Activated CD8-positive, alpha-beta T cell treated with anti-CD3 and anti-CD28 coated beads, Interleukin-2, amount 10 ng/mL, durations not matched to agents 7 days and 5 days (primary cell): Measurements from ENCODE around the gene ELMO1. TPM values are rescaled to one million over a fixed set of nuclear protein-coding genes. Genes with fewer than 3 reads are reported as not detected.
"Not testable (repeated sequence)": the region's sequence is repeated elsewhere in the genome, so short reads cannot be mapped to it uniquely, and the experiment has no call there.

Experiments
- ATAC-seq: fragments of 150-1000 bp; cut with Tn5 transposase; one replicate; pipeline ENCODE4 v1.10.0; 2021; ENCODE audit warnings: moderate library complexity
- CTCF ChIA-PET: fragments of 350-600 bp; sonication (Branson Sonifier 250); formaldehyde crosslinking; loops from one replicate; lab custom pipeline; 2021; ENCODE audit warnings: antibody characterized with exemption; lab: Charles Lee
- POLR2A ChIA-PET: fragments of 350-600 bp; sonication (Branson Sonifier 250); formaldehyde crosslinking; loops from one replicate; lab custom pipeline; 2021; ENCODE audit warnings: antibody characterized with exemption; lab: Charles Lee
- DNase-seq: peaks from one replicate; pipeline ENCODE4 v3.0.0-alpha.2; 2020
- H3K27ac Mint-ChIP-seq: one replicate; pipeline ENCODE4 v1.8.0; 2021; ENCODE audit warnings: mild to moderate bottlenecking, mixed read lengths
- H3K27me3 Mint-ChIP-seq: one replicate; pipeline ENCODE4 v1.8.0; 2021; ENCODE audit warnings: low read depth, mixed read lengths
- H3K36me3 Mint-ChIP-seq: one replicate; pipeline ENCODE4 v1.8.0; 2021; ENCODE audit warnings: low read depth, mixed read lengths
- H3K4me1 Mint-ChIP-seq: one replicate; pipeline ENCODE4 v1.8.0; 2021; ENCODE audit warnings: low read depth, mixed read lengths
- H3K4me3 Mint-ChIP-seq: one replicate; pipeline ENCODE4 v1.8.0; 2021; ENCODE audit warnings: mild to moderate bottlenecking, mixed read lengths
- H3K9me3 Mint-ChIP-seq: one replicate; pipeline ENCODE4 v1.8.0; 2022; ENCODE audit warnings: mixed read lengths; ENCODE audit not compliant: insufficient read depth
- total RNA-seq, 2 experiments: library from RNA; stranded (reverse); gene quantifications; one replicate each; pipeline ENCODE4 v1.2.3, GENCODE V29; 2021

The ELMO1 gene
- total RNA-seq, 2 experiments from 2014 or later: 64.0 to 68.5 TPM

GRCh38 chr7:36986948-36987724 is 461.5 kb downstream of the ELMO1 start:
- no peak overlapping the region for H3K27ac Mint-ChIP-seq
- ChIA-PET POLR2A (no interaction called here), CTCF (interaction anchor here (0.6 to 3.0 kb wide), 25 partner anchors 9 to 500 kb away, joined by 3 to 24 read pairs (median 4); no protein-coding TSS in a partner anchor)
- no peaks in the 10 kb centered on the region for H3K27me3 Mint-ChIP-seq
- no peaks in the 10 kb centered on the region for H3K9me3 Mint-ChIP-seq
- peaks cover 26% of the 10 kb centered on the region for H3K4me1 Mint-ChIP-seq
- peaks cover 7% of the 10 kb centered on the region for H3K36me3 Mint-ChIP-seq
- peak; percentile 70 for DNase-seq
- no peak overlapping the region for H3K4me3 Mint-ChIP-seq
- ATAC-seq: no peak

DNA sequence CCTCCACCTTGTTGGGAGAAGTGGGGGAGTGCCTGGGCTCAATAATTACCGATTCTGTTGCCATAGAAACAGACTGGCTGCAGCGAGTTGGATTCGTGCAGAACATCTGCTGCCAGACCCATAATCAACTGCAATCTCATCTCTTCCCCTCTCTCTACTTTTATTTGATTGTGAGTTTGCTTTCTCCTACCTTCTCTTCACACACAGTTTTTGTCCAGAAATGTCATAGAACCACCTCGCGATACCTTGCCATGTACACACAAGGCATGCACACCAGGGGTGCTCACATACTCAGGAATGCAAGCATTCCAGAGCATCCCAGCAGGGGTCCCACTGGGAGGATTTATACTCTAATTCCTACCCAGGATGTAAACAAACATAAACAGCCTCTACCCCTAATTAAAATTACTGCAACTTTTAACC is 462.1 kb downstream of the ELMO1 start:
- POLR2A ChIA-PET: no interaction called here
- DNase-seq (no peak), ATAC-seq (no peak)
- H3K27ac Mint-ChIP-seq: no peak overlapping the region
- peaks cover 9% of the 10 kb centered on the region for H3K36me3 Mint-ChIP-seq
- H3K4me3 Mint-ChIP-seq: no peak overlapping the region
- H3K4me1 Mint-ChIP-seq: peaks cover 26% of the 10 kb centered on the region
- no peaks in the 10 kb centered on the region for H3K27me3 Mint-ChIP-seq
- CTCF ChIA-PET: interaction anchor here (0.6 to 3.0 kb wide), 21 partner anchors 9 to 499 kb away, joined by 3 to 24 read pairs (median 3); no protein-coding TSS in a partner anchor
- H3K9me3 Mint-ChIP-seq: no peaks in the 10 kb centered on the region

DNA sequence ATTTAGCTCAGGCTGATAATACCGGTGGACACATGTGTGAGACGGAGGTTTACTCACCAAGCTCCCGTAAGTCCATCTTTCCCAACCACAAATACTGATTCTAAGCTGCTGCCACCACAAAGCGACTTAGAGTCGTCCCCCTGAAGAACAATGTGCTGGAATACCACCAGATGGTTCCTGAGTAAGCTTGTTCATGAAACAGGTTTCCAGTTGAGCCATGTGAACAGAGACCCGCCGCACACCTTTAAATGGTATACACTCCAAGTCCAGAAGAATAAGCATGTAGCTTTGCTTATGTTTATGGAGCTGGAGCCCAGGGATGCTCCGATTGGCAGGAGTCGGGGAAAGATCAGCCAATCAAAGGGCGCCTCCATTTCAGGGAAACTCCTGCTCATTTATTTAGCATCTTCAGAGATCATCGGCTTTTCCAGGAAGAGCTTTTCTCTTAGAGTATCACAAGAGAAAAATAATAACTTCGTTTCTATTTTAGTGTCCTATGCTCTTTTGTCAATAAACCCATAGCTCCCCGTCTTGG is 462.7 kb downstream of the ELMO1 start:
- Mint-ChIP-seq H3K27ac (no peak overlapping the region), H3K27me3 (no peaks in the 10 kb centered on the region), H3K9me3 (no peaks in the 10 kb centered on the region), H3K36me3 (peaks cover 9% of the 10 kb centered on the region), H3K4me3 (no peak overlapping the region), H3K4me1 (peaks cover 26% of the 10 kb centered on the region)
- ATAC-seq (no peak), DNase-seq (no peak)
- ChIA-PET POLR2A (interaction anchor here (0.6 kb wide), 1 partner anchor 42 kb away, joined by 4 read pairs; no protein-coding TSS in a partner anchor), CTCF (interaction anchor here (0.7 to 3.0 kb wide), 21 partner anchors 8 to 498 kb away, joined by 3 to 24 read pairs (median 4); no protein-coding TSS in a partner anchor)

DNA sequence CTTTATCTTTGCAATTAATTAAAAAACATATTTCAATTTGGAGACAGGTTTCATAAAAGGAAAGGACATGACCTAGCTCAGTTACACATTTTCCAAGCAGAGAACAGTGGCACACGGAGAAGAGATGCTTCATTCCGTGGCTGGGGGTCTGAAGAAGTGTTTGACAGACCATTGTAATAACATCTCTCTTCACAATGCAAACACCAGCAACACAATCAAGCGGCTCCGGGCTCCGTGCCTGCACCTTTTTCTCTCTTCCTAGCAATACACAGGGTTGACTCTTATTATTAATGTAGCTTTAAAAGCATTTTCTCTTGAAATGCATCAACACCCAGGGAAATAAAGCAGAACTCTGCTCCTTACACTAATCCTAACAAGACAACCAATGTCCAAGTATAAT is 463.3 kb downstream of the ELMO1 start:
- ChIA-PET POLR2A (interaction anchor here (0.6 kb wide), 1 partner anchor 42 kb away, joined by 4 read pairs; no protein-coding TSS in a partner anchor), CTCF (interaction anchor here (1.2 to 3.0 kb wide), 11 partner anchors 9 to 498 kb away, joined by 3 to 24 read pairs (median 4); no protein-coding TSS in a partner anchor)
- ATAC-seq: no peak
- no peak for DNase-seq
- Mint-ChIP-seq H3K4me1 (peaks cover 26% of the 10 kb centered on the region), H3K27me3 (no peaks in the 10 kb centered on the region), H3K27ac (no peak overlapping the region), H3K36me3 (peaks cover 9% of the 10 kb centered on the region), H3K9me3 (no peaks in the 10 kb centered on the region), H3K4me3 (no peak overlapping the region)

DNA sequence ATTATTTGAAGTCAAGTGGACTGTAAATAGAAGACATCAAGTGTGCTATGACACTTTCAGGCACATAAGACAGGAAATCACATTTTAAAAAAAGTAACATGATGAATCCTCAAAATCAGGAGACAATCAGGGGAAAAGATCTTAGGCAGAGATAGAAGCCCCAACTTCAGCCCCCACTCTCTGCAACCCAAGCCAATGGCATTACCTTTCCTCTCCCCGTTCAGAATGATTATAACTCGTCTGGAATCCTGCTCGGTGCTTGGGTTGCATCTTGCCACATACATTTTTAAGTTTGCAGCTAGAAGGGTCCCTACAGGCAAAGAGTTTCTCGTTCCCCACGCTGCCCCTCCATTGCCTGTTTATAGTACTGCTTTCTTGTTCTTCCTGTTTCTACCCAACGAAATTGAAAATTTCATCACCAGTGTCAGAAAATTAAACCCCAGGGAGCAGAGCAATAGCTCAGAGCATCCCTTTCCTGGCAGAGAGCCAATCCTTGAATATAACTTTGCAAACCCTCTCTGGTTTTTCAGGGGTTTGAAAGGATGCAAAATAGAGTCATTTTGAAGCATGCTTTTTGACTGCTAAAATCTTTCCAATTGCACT is 463.9 kb downstream of the ELMO1 start:
- DNase-seq: no peak
- ChIA-PET CTCF (interaction anchor here (1.3 to 2.7 kb wide), 7 partner anchors 10 to 497 kb away, joined by 3 to 24 read pairs (median 5); no protein-coding TSS in a partner anchor), POLR2A (no interaction called here)
- Mint-ChIP-seq H3K9me3 (no peaks in the 10 kb centered on the region), H3K4me3 (no peak overlapping the region), H3K27ac (no peak overlapping the region), H3K4me1 (peaks cover 26% of the 10 kb centered on the region), H3K36me3 (peaks cover 9% of the 10 kb centered on the region), H3K27me3 (no peaks in the 10 kb centered on the region)
- ATAC-seq: no peak

- no peak for DNase-seq
- no peak for ATAC-seq
- Mint-ChIP-seq H3K27ac (no peak overlapping the region), H3K36me3 (peaks cover 9% of the 10 kb centered on the region), H3K4me3 (no peak overlapping the region), H3K4me1 (peaks cover 26% of the 10 kb centered on the region), H3K9me3 (no peaks in the 10 kb centered on the region), H3K27me3 (no peaks in the 10 kb centered on the region)
- ChIA-PET POLR2A (no interaction called here), CTCF (interaction anchor here (1.3 to 2.0 kb wide), 3 partner anchors 11 to 215 kb away, joined by 4 to 5 read pairs (median 5); no protein-coding TSS in a partner anchor)
Observed at GRCh38 chr7:36984041-36984521, 464.6 kb downstream of the ELMO1 start.

GRCh38 chr7:36982766-36983165 is 465.9 kb downstream of the ELMO1 start:
- POLR2A ChIA-PET: no interaction called here
- ATAC-seq (no peak), DNase-seq (no peak)
- H3K9me3 Mint-ChIP-seq: no peaks in the 10 kb centered on the region
- H3K27ac Mint-ChIP-seq: no peak overlapping the region
- no peaks in the 10 kb centered on the region for H3K27me3 Mint-ChIP-seq
- H3K36me3 Mint-ChIP-seq: peaks cover 13% of the 10 kb centered on the region
- H3K4me3 Mint-ChIP-seq: no peak overlapping the region
- H3K4me1 Mint-ChIP-seq: peaks cover 26% of the 10 kb centered on the region
- CTCF ChIA-PET: no interaction called here

DNA sequence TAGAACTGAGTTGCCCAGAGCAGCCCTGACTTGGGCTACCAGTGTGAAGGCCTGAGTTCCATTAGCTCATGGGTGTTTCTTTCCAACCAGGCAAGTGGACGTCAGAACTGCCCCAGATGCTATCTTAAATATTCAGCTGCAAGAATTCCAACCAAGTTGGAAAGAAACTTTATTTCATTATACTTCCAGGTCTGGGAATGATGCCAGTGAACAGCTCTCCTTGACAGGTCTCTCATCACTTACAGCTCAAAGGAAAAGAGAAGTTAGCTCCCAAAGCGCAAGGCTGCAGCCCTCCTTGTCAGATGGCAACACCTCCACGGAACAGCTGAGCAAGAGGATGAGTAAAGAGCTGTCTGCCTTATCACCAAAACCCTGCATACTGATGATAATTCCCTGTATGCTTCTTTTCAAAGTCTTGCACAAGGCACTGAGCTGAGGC is 468.8 kb downstream of the ELMO1 start:
- H3K27ac Mint-ChIP-seq: no peak overlapping the region
- ChIA-PET POLR2A (interaction anchor here (1.1 kb wide), 1 partner anchor 50 kb away, joined by 3 read pairs; no protein-coding TSS in a partner anchor), CTCF (interaction anchor here (0.9 to 2.9 kb wide), 7 partner anchors 9 to 492 kb away, joined by 3 to 20 read pairs (median 4); no protein-coding TSS in a partner anchor)
- no peak overlapping the region for H3K4me3 Mint-ChIP-seq
- peaks cover 22% of the 10 kb centered on the region for H3K36me3 Mint-ChIP-seq
- H3K9me3 Mint-ChIP-seq: no peaks in the 10 kb centered on the region
- no peak for ATAC-seq
- no peak for DNase-seq
- H3K4me1 Mint-ChIP-seq: peaks cover 9% of the 10 kb centered on the region
- H3K27me3 Mint-ChIP-seq: no peaks in the 10 kb centered on the region

- CTCF ChIA-PET: interaction anchor here (1.8 to 2.9 kb wide), 2 partner anchors 7 to 8 kb away, joined by 7 to 20 read pairs; no protein-coding TSS in a partner anchor
- no peak overlapping the region for H3K27ac Mint-ChIP-seq
- H3K36me3 Mint-ChIP-seq: peaks cover 28% of the 10 kb centered on the region
- H3K27me3 Mint-ChIP-seq: no peaks in the 10 kb centered on the region
- no peaks in the 10 kb centered on the region for H3K4me1 Mint-ChIP-seq
- no peak overlapping the region for H3K4me3 Mint-ChIP-seq
- POLR2A ChIA-PET: no interaction called here
- peaks cover 4% of the 10 kb centered on the region for H3K9me3 Mint-ChIP-seq
- no peak for DNase-seq
- ATAC-seq: no peak
Observed at GRCh38 chr7:36978461-36978860, 470.2 kb downstream of the ELMO1 start.

DNA sequence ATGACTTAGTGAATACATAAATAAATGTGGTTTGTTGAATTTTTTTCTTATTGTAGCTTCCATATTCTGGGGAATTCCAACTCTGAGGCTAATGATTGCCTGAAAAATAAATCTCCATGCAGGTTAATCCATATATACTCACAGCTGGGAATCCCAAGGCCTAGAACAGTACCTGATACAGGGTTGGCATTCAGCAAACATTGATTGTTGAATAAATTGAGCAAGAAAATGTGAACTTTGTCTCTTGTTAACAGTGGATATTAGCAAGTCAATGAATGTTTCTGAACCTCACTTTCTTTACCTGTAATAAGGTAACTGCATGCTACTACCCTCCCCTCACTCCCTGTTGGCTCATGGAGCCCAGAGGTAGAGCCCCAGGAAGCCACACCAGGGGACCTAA is 470.8 kb downstream of the ELMO1 start:
- ChIA-PET POLR2A (no interaction called here), CTCF (interaction anchor here (1.8 kb wide), 1 partner anchor 9 kb away, joined by 7 read pairs; no protein-coding TSS in a partner anchor)
- peaks cover 4% of the 10 kb centered on the region for H3K9me3 Mint-ChIP-seq
- no peak for DNase-seq
- no peak overlapping the region for H3K27ac Mint-ChIP-seq
- ATAC-seq: no peak
- no peaks in the 10 kb centered on the region for H3K27me3 Mint-ChIP-seq
- peaks cover 28% of the 10 kb centered on the region for H3K36me3 Mint-ChIP-seq
- H3K4me1 Mint-ChIP-seq: no peaks in the 10 kb centered on the region
- no peak overlapping the region for H3K4me3 Mint-ChIP-seq

DNA sequence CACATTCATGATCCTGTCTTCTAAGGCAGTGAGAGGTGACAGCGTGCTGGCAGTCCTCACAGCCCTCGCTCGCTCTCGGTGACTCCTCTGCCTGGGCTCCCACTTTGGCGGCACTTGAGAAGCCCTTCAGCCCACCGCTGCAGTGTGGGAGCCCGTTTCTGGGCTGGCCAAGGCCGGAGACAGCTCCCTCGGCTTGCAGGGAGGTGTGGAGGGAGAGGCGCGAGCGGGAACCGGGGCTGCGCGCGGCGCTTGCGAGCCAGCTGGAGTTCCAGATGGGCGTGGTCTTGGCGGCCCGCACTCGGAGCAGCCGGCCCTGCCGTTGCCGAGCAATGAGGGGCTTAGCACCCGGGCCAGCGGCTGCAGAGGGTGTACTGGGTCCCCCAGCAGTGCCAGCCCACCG is 475.1 kb downstream of the ELMO1 start:
- POLR2A ChIA-PET, H3K9me3 Mint-ChIP-seq, H3K27me3 Mint-ChIP-seq, H3K4me3 Mint-ChIP-seq, ATAC-seq, CTCF ChIA-PET, DNase-seq, H3K27ac Mint-ChIP-seq: not testable (repeated sequence)
- Mint-ChIP-seq H3K36me3 (peaks cover 37% of the 10 kb centered on the region), H3K4me1 (peaks cover 22% of the 10 kb centered on the region)
